Stromal cell of bone marrow (primary cell): ENCODE data around the gene WFDC1.

Experiments used
- DNase-seq: peaks from one replicate; pipeline ENCODE4 v3.0.0-alpha.2; 2012; ENCODE audit warnings: low read depth

The WFDC1 gene

DNA sequence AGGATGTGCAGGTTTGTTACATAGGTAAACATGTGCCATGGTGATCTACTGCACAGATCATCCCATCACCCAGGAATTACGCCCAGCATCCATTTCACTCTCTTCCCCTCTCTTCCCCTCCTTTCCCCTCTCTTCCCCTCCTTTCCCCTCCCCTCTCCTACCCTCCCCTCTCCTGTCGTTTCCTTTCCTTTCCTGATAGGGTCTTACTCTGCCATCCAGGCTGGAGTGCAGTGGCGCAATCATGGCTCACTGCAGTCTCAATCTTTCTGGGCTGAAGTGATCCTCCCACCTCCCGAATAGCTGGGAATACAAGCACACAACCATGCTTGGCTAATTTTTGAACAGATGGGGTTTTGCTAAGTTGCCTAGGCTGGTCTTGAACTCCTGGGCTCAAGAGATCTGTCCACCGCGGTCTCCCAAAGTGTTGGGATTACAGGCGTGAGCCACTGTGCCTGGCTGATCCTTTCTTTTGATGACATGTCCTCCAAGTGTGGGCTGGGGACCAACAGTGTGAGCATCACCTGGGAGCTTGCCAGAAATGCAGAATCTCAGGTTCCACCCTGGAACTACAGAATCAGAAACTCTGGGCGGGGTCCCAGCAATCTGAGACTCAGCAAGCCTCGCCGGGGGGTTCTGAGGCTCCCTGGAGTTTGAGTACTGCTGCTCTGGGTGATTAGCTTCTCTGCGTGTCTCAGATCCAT is 84.5 kb downstream of the WFDC1 start:
- no peak for DNase-seq
